Stimulated activated naive CD8-positive, alpha-beta T cell treated with anti-CD3 and anti-CD28 coated beads, Interleukin-15, amount 100 ng/mL, for 72 hours (primary cell): ENCODE results near the gene MBP.

ENCODE experiments used
- ATAC-seq: fragments of 150-1000 bp; cut with Tn5 transposase; 2 replicates; pipeline ENCODE4 v1.10.0; 2021; ENCODE audit warnings: mild to moderate bottlenecking, moderate library complexity
- DNase-seq, 2 donors: peaks; one replicate each; pipeline ENCODE4 v3.0.0; 2021 to 2022
- H3K27ac Mint-ChIP-seq, 2 donors: one replicate each; pipeline ENCODE4 v1.8.0; 2022; ENCODE audit warnings: mild to moderate bottlenecking in 2 of 2, mixed read lengths in 2 of 2, moderate library complexity in 2 of 2
- H3K27me3 Mint-ChIP-seq: one replicate; pipeline ENCODE4 v1.8.0; 2022; ENCODE audit warnings: mixed read lengths
- H3K4me1 Mint-ChIP-seq: one replicate; pipeline ENCODE4 v1.8.0; 2022; ENCODE audit warnings: mild to moderate bottlenecking, mixed read lengths
- H3K4me3 Mint-ChIP-seq, 2 donors: one replicate each; pipeline ENCODE4 v1.8.0; 2022; ENCODE audit warnings: mild to moderate bottlenecking in 2 of 2, mixed read lengths in 2 of 2, moderate library complexity in 1 of 2
- H3K9me3 Mint-ChIP-seq, 2 donors: one replicate each; pipeline ENCODE4 v1.8.0; 2022; ENCODE audit warnings: mixed read lengths in 2 of 2

The MBP gene

GRCh38 chr18:77105028-77105427, 27.6 kb downstream of the MBP start:
- H3K9me3 Mint-ChIP-seq: peaks cover 4 to 23% of the 10 kb centered on the region in 2 donors
- H3K4me3 Mint-ChIP-seq: peak overlapping the region; percentile 62 to 66
- no peaks in the 10 kb centered on the region for H3K27me3 Mint-ChIP-seq
- peak overlapping the region in 1 of 2 donors; percentile 21 for H3K27ac Mint-ChIP-seq
- H3K4me1 Mint-ChIP-seq: peaks cover 94% of the 10 kb centered on the region
- DNase-seq: no peak
- ATAC-seq: no peak

- no peak overlapping the region for H3K27ac Mint-ChIP-seq
- ATAC-seq (no peak), DNase-seq (no peak)
- H3K4me1 Mint-ChIP-seq: peaks cover 94% of the 10 kb centered on the region
- H3K27me3 Mint-ChIP-seq: no peaks in the 10 kb centered on the region
- peaks cover 4 to 23% of the 10 kb centered on the region in 2 donors for H3K9me3 Mint-ChIP-seq
- H3K4me3 Mint-ChIP-seq: peak overlapping the region in 1 of 2 donors; percentile 53
These were observed 28.5 kb downstream of the MBP start for GRCh38 chr18:77103991-77104531.

GRCh38 chr18:77103187-77103850, 29.3 kb downstream of the MBP start:
- DNase-seq: no peak

GRCh38 chr18:77102259-77103040, 30.1 kb downstream of the MBP start:
- Mint-ChIP-seq H3K27ac (peak overlapping the region; percentile 95 to 97), H3K4me3 (peak overlapping the region; percentile 79 to 86), H3K9me3 (peaks cover 4 to 21% of the 10 kb centered on the region in 2 donors), H3K27me3 (no peaks in the 10 kb centered on the region), H3K4me1 (peaks cover 94% of the 10 kb centered on the region)
- ATAC-seq (peak; percentile 80), DNase-seq (peak in 1 of 2 donors; percentile 37)

More at GRCh38 chr18:77103187-77103850, 29.3 kb downstream of the MBP start:
- peak overlapping the region; percentile 21 to 63 for H3K27ac Mint-ChIP-seq
- peak overlapping the region; percentile 14 to 39 for H3K4me3 Mint-ChIP-seq
- H3K27me3 Mint-ChIP-seq: no peaks in the 10 kb centered on the region
- peaks cover 4 to 23% of the 10 kb centered on the region in 2 donors for H3K9me3 Mint-ChIP-seq
- no peak for ATAC-seq
- H3K4me1 Mint-ChIP-seq: peaks cover 94% of the 10 kb centered on the region

GRCh38 chr18:77101410-77102258, 30.9 kb downstream of the MBP start:
- Mint-ChIP-seq H3K4me3 (peak overlapping the region; percentile 79 to 86), H3K27ac (peak overlapping the region; percentile 95 to 97), H3K27me3 (no peaks in the 10 kb centered on the region), H3K9me3 (peaks cover 4 to 13% of the 10 kb centered on the region in 2 donors), H3K4me1 (peaks cover 94% of the 10 kb centered on the region)
- ATAC-seq (peak; percentile 77), DNase-seq (peak; percentile 56 to 74)

GRCh38 chr18:77100751-77101355, 31.7 kb downstream of the MBP start:
- DNase-seq (no peak), ATAC-seq (no peak)
- peaks cover 94% of the 10 kb centered on the region for H3K4me1 Mint-ChIP-seq
- H3K27me3 Mint-ChIP-seq: no peaks in the 10 kb centered on the region
- H3K9me3 Mint-ChIP-seq: peaks cover 0 to 5% of the 10 kb centered on the region in 2 donors
- peak overlapping the region; percentile 79 to 86 for H3K4me3 Mint-ChIP-seq
- H3K27ac Mint-ChIP-seq: peak overlapping the region; percentile 87 to 97

- ATAC-seq (no peak), DNase-seq (no peak)
- Mint-ChIP-seq H3K27ac (peak overlapping the region; percentile 30 to 57), H3K4me3 (peak overlapping the region; percentile 52 to 81), H3K4me1 (peaks cover 94% of the 10 kb centered on the region), H3K9me3 (no peaks in the 10 kb centered on the region), H3K27me3 (no peaks in the 10 kb centered on the region)
These were observed 32.9 kb downstream of the MBP start for GRCh38 chr18:77099485-77100370.

GRCh38 chr18:77098538-77099174, 33.9 kb downstream of the MBP start:
- Mint-ChIP-seq H3K4me3 (peak overlapping the region; percentile 52 to 81), H3K27ac (peak overlapping the region in 1 of 2 donors; percentile 42)

GRCh38 chr18:77098029-77098428, 34.6 kb downstream of the MBP start:
- Mint-ChIP-seq H3K9me3 (no peaks in the 10 kb centered on the region), H3K4me1 (peaks cover 94% of the 10 kb centered on the region), H3K27ac (no peak overlapping the region), H3K27me3 (no peaks in the 10 kb centered on the region), H3K4me3 (no peak overlapping the region)
- ATAC-seq (no peak), DNase-seq (no peak)

More at GRCh38 chr18:77098538-77099174, 33.9 kb downstream of the MBP start:
- ATAC-seq (no peak), DNase-seq (no peak)
- Mint-ChIP-seq H3K4me1 (peaks cover 94% of the 10 kb centered on the region), H3K27me3 (no peaks in the 10 kb centered on the region), H3K9me3 (no peaks in the 10 kb centered on the region)

- H3K27ac Mint-ChIP-seq: peak overlapping the region in 1 of 2 donors; percentile 60
- no peaks in the 10 kb centered on the region for H3K27me3 Mint-ChIP-seq
These were observed 35.4 kb downstream of the MBP start for GRCh38 chr18:77096936-77097886.

GRCh38 chr18:77095391-77096371, 36.9 kb downstream of the MBP start:
- peaks cover 95% of the 10 kb centered on the region for H3K4me1 Mint-ChIP-seq
- peak overlapping the region; percentile 57 to 64 for H3K27ac Mint-ChIP-seq
- no peaks in the 10 kb centered on the region for H3K9me3 Mint-ChIP-seq
- no peaks in the 10 kb centered on the region for H3K27me3 Mint-ChIP-seq
- H3K4me3 Mint-ChIP-seq: peak overlapping the region in 1 of 2 donors; percentile 22
- DNase-seq (no peak), ATAC-seq (no peak)

More at GRCh38 chr18:77096936-77097886, 35.4 kb downstream of the MBP start:
- no peak for DNase-seq
- no peak for ATAC-seq
- peaks cover 100% of the 10 kb centered on the region for H3K4me1 Mint-ChIP-seq
- peak overlapping the region in 1 of 2 donors; percentile 5 for H3K4me3 Mint-ChIP-seq
- H3K9me3 Mint-ChIP-seq: no peaks in the 10 kb centered on the region

GRCh38 chr18:77093586-77093985, 39.0 kb downstream of the MBP start:
- Mint-ChIP-seq H3K27ac (no peak overlapping the region), H3K4me3 (no peak overlapping the region), H3K27me3 (no peaks in the 10 kb centered on the region), H3K4me1 (peaks cover 93% of the 10 kb centered on the region), H3K9me3 (no peaks in the 10 kb centered on the region)
- ATAC-seq (no peak), DNase-seq (no peak)
